ENCODE measurements around the gene RNPEPL1.

Gene RNPEPL1

GRCh38 chr2:240576436-240577205 is 8.3 kb downstream of the RNPEPL1 start:
- DNase-seq (ENCODE audit: low read depth, low spot score) = no peak

GRCh38 chr2:240577281-240578109 is 9.2 kb downstream of the RNPEPL1 start:
- DNase-seq (ENCODE audit: low read depth, low spot score) = no peak

- DNase-seq (ENCODE audit: low read depth, low spot score) = no peak
These were observed 9.8 kb downstream of the RNPEPL1 start for GRCh38 chr2:240578110-240578450.

GRCh38 chr2:240578488-240578887 is 10.2 kb downstream of the RNPEPL1 start:
- DNase-seq (ENCODE audit: low read depth, low spot score) = no peak

GRCh38 chr2:240579071-240579762 is 10.9 kb downstream of the RNPEPL1 start:
- DNase-seq (ENCODE audit: low read depth, low spot score) = no peak

- DNase-seq (ENCODE audit: low read depth, low spot score) = peak; percentile 87
These were observed 11.7 kb downstream of the RNPEPL1 start for GRCh38 chr2:240579771-240580614.

- DNase-seq (ENCODE audit: low read depth, low spot score) = no peak
These were observed 13.5 kb downstream of the RNPEPL1 start for GRCh38 chr2:240581811-240582210.

- no peak for DNase-seq (ENCODE audit: low read depth, low spot score)
These were observed 14.5 kb downstream of the RNPEPL1 start for GRCh38 chr2:240582781-240583180.

- DNase-seq (ENCODE audit: low read depth, low spot score) = no peak
These were observed 15.5 kb downstream of the RNPEPL1 start for GRCh38 chr2:240583774-240584173.

- no peak for DNase-seq (ENCODE audit: low read depth, low spot score)
These were observed 16.3 kb downstream of the RNPEPL1 start for GRCh38 chr2:240584486-240585031.

GRCh38 chr2:240585101-240585500 is 16.8 kb downstream of the RNPEPL1 start:
- no peak for DNase-seq (ENCODE audit: low read depth, low spot score)

- DNase-seq (ENCODE audit: low read depth, low spot score) = peak; percentile 16
These were observed 17.5 kb downstream of the RNPEPL1 start for GRCh38 chr2:240585681-240586197.

GRCh38 chr2:240586198-240586918 is 18.1 kb downstream of the RNPEPL1 start, which contains the start of gene CAPN10:
Gene CAPN10 (plus strand): TSS chr2:240586734. CDS start chr2:240586912, 178 bp downstream.
- DNase-seq (ENCODE audit: low read depth, low spot score) = peak; percentile 98

- peak; percentile 40 for DNase-seq (ENCODE audit: low read depth, low spot score)
These were observed 18.9 kb downstream of the RNPEPL1 start for GRCh38 chr2:240586919-240587800.

GRCh38 chr2:240588006-240588655 is 19.8 kb downstream of the RNPEPL1 start:
- DNase-seq (ENCODE audit: low read depth, low spot score) = no peak

GRCh38 chr2:240588669-240589068 is 20.4 kb downstream of the RNPEPL1 start:
- no peak for DNase-seq (ENCODE audit: low read depth, low spot score)

- no peak for DNase-seq (ENCODE audit: low read depth, low spot score)
These were observed 21.1 kb downstream of the RNPEPL1 start for GRCh38 chr2:240589375-240589774.

- no peak for DNase-seq (ENCODE audit: low read depth, low spot score)
These were observed 21.7 kb downstream of the RNPEPL1 start for GRCh38 chr2:240589850-240590525.
